ENCODE data around the gene CUX1.

The CUX1 gene

GRCh38 chr7:102068846-102069245 is 251.4 kb downstream of the CUX1 start:
- H2AFZ ChIP-seq (ENCODE audit: low read depth, low read length): no peak overlapping the region
- peaks cover 44% of the 10 kb centered on the region for H3K36me3 ChIP-seq (ENCODE audit: insufficient read depth, low read length)
- H3K9ac ChIP-seq (ENCODE audit: low read depth, low read length): no peak overlapping the region
- H3K9me3 ChIP-seq (ENCODE audit: insufficient read depth, low read length, severe bottlenecking): peaks cover 6% of the 10 kb centered on the region
- no peaks in the 10 kb centered on the region for H3K27me3 ChIP-seq (ENCODE audit: insufficient read depth, low read length, poor library complexity)
- 0 out of 2 replicates have a peak, but pooled peaks cover 2% of the 10 kb centered on the region for H3K4me1 ChIP-seq (ENCODE audit: insufficient read depth, low read length)
- no peak for DNase-seq
- no peak overlapping the region for H3K4me3 ChIP-seq (ENCODE audit: low read depth in 1 of 2, low read length in 2 of 2)
- no peak for ATAC-seq (ENCODE audit: insufficient read depth, low read depth)
- H3K79me2 ChIP-seq (ENCODE audit: insufficient read depth, low read length): peaks cover 27% of the 10 kb centered on the region
- no peak overlapping the region for H3K27ac ChIP-seq (ENCODE audit: low read length)
- no peak overlapping the region for H3K4me2 ChIP-seq (ENCODE audit: insufficient read depth, low read length)
- H4K20me1 ChIP-seq (ENCODE audit: insufficient read depth, low read length): peaks cover 7% of the 10 kb centered on the region
- no peak for TF ChIP-seq CTCF (IDR thresholded peaks at IDR 0.05; ENCODE audit: borderline replicate concordance, extremely low read depth, low read length, poor library complexity, severe bottlenecking)
- no peak for TF ChIP-seq EZH2 (IDR thresholded peaks at IDR 0.05; ENCODE audit: borderline replicate concordance, low read depth, low read length, severe bottlenecking)

GRCh38 chr7:102069931-102070629 is 252.7 kb downstream of the CUX1 start:
- Histone ChIP-seq H3K27me3 (ENCODE audit: insufficient read depth, low read length, poor library complexity) (no peaks in the 10 kb centered on the region), H3K9ac (ENCODE audit: low read depth, low read length) (no peak overlapping the region), H2AFZ (ENCODE audit: low read depth, low read length) (no peak overlapping the region), H3K27ac (ENCODE audit: low read length) (peak overlapping the region; percentile 38; the same call in 1 of the 2 replicates), H3K4me3 (ENCODE audit: low read depth in 1 of 2, low read length in 2 of 2) (no peak overlapping the region), H3K4me2 (ENCODE audit: insufficient read depth, low read length) (no peak overlapping the region), H4K20me1 (ENCODE audit: insufficient read depth, low read length) (no peaks in the 10 kb centered on the region), H3K9me3 (ENCODE audit: insufficient read depth, low read length, severe bottlenecking) (peaks cover 6% of the 10 kb centered on the region), H3K36me3 (ENCODE audit: insufficient read depth, low read length) (peaks cover 54% of the 10 kb centered on the region), H3K79me2 (ENCODE audit: insufficient read depth, low read length) (peaks cover 15% of the 10 kb centered on the region), H3K4me1 (ENCODE audit: insufficient read depth, low read length) (0 out of 2 replicates have a peak, but pooled peaks cover 2% of the 10 kb centered on the region)
- DNase-seq: no peak
- TF ChIP-seq CTCF (IDR thresholded peaks at IDR 0.05; ENCODE audit: borderline replicate concordance, extremely low read depth, low read length, poor library complexity, severe bottlenecking): peak; percentile 22
- no peak for TF ChIP-seq EZH2 (IDR thresholded peaks at IDR 0.05; ENCODE audit: borderline replicate concordance, low read depth, low read length, severe bottlenecking)
- no peak for ATAC-seq (ENCODE audit: insufficient read depth, low read depth)

GRCh38 chr7:102072003-102072402 is 254.6 kb downstream of the CUX1 start:
- no peak overlapping the region for H3K4me2 ChIP-seq (ENCODE audit: insufficient read depth, low read length)
- DNase-seq (no peak), ATAC-seq (ENCODE audit: insufficient read depth, low read depth) (no peak)
- H3K27ac ChIP-seq (ENCODE audit: low read length): no peak overlapping the region
- no peaks in the 10 kb centered on the region for H4K20me1 ChIP-seq (ENCODE audit: insufficient read depth, low read length)
- no peaks in the 10 kb centered on the region for H3K27me3 ChIP-seq (ENCODE audit: insufficient read depth, low read length, poor library complexity)
- H3K4me3 ChIP-seq (ENCODE audit: low read depth in 1 of 2, low read length in 2 of 2): no peak overlapping the region
- H3K4me1 ChIP-seq (ENCODE audit: insufficient read depth, low read length): 0 out of 2 replicates have a peak, but pooled peaks cover 2% of the 10 kb centered on the region
- peaks cover 6% of the 10 kb centered on the region for H3K9me3 ChIP-seq (ENCODE audit: insufficient read depth, low read length, severe bottlenecking)
- no peak overlapping the region for H2AFZ ChIP-seq (ENCODE audit: low read depth, low read length)
- H3K79me2 ChIP-seq (ENCODE audit: insufficient read depth, low read length): peaks cover 18% of the 10 kb centered on the region
- no peak overlapping the region for H3K9ac ChIP-seq (ENCODE audit: low read depth, low read length)
- TF ChIP-seq CTCF (IDR thresholded peaks at IDR 0.05; ENCODE audit: borderline replicate concordance, extremely low read depth, low read length, poor library complexity, severe bottlenecking) (no peak), EZH2 (IDR thresholded peaks at IDR 0.05; ENCODE audit: borderline replicate concordance, low read depth, low read length, severe bottlenecking) (no peak)
- H3K36me3 ChIP-seq (ENCODE audit: insufficient read depth, low read length): peaks cover 66% of the 10 kb centered on the region
